NCI-H1436 (cell line): ENCODE results near the gene TLE1.
"Not testable (repeated sequence)": the region's sequence is repeated elsewhere in the genome, so short reads cannot be mapped to it uniquely, and the experiment has no call there.

Source experiments
- DNase-seq: peaks from one replicate; lab custom pipeline; 2025; lab: John Stamatoyannopoulos, UW

Gene TLE1

DNA sequence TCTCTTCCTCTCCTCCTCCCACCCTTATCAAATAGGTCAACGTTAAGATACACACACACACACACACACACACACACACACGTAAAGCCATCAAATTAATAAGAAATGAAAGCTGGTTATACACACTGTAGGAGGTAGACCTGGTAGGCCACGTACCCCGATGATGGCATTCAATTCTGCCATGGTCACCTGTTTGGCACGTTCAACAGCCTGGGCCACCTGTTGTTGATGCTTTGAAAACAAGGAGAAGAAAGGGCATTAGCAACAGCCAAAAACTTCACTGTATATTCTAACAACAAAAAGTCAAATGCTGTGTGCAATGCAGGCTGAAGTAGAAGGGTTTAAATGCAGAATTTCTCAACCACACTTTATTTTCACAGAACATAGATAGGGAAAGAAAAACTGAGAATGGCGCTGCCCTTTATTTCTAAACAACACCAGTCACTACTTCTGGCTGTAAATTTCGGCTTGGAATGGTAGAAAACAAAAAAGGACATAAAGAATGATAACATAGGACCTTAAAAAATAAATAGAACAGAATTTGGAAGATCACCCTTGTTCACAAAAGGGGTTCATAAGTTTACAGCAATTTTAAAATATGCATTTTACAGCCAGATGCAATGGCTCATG is 37.2 kb downstream of the TLE1 start:
- DNase-seq = no peak

DNA sequence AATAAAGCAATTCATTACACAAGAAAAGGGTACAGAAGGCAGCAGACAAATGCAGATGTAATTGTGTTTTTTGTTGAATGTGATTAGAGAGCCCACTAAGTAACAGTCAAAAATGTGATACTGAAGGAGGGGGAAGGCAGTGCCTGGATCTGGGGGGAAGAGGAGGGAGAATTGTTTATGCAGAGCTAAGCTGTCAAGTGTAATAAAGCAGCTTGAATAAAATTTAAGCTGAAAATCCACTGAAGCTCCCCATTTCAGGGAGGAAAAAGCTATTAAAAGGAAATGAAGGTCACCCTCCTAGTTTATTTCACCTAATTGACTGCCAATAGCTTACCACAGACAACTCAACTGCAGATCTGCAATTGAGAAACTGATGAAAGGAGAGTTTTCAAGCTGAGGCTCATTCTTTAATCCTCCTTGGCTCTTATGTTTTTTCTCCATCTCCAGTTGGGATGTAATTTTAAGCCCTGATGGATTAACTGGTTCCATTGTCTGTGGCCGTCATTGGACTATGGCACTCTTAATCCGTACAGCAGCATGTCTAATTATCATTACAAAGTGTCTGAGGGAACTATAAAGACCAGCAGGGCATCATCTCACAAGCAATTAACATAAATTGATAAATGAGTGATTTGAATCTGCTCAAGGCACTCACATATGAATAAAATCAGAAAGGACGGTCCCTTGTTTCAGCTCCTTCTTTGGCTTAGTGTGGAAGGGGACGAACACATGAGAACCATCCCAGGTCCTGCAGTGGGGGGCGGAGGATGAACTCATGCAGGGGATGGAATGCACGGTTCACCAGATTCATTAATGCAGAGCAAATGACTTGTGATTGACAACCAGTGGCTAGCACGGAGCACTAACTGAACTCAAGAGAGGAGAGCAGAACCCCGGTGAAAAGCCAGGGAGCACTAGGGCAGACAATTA is 38.5 kb downstream of the TLE1 start:
- no peak for DNase-seq

DNA sequence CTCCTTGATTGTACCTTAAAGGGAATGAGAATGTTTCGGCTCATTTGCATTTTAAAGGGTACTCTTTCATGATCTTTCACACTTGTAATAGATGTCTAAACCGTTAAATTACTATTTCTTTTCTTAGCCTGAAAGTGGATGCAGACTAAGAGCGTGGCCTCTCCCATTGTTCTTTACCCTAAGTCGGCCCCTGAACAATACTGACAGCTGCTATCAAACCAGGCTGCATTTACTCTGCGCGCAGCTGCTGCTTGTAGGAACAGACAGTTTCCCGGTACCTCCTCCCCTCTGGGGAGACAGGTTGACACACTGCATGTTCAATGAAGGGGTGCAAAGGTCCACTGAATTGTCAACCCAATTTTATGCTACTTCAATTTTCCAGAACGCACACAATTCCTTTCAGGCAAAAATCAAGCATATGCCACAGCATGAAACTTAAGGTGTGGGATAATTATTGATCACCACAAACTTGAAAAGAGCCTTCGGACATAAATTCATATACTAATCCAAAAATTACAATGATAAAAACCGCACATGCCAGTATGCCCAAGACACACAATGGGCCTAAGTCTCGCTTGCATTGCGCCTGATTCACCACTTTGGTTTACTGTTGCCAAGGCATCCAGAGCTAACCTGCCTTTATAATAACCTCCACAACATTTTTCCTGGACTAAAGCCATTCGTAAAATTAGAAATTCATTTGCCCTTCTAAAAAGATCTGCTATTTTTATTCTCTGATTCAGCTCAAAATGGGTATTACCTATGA is 39.7 kb downstream of the TLE1 start:
- peak; percentile 52 for DNase-seq

DNA sequence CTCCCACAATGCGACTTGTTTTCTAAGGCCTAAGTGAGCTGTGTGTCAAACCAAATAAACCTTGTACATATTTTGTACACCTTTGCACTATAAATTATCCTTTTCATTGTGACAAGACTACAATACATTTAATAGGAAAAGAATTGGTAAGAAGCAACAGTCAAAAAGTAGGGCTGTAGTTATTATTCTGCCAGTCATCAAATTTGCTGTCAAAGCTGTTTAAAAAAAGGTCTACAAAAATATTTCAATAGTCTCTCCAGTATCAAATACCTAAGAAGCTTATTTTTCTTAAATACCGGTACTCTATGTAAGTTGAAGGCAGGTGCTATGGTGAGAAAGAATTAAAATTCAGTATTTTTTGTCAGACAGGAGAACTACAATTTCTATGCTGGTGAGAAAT is 40.5 kb downstream of the TLE1 start:
- DNase-seq = no peak

DNA sequence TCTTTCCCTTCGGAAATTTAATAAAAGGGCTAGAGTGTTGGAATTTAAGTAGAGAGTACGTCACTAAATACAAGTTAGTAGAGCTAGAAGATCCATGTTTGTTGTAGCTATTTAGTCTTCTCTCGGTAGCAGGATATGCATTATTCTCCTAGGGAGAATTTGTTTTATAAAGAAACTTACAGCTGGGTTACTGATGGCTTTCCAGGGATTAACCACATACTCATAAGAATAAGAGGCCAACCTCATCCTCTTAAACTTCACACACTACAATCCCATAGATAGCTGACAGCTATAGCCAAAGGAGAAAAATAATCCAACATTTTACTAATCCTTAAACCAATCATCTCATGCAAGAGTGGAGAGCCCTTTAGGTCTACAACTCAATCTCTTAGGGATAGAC is 43.0 kb downstream of the TLE1 start:
- DNase-seq = no peak

DNA sequence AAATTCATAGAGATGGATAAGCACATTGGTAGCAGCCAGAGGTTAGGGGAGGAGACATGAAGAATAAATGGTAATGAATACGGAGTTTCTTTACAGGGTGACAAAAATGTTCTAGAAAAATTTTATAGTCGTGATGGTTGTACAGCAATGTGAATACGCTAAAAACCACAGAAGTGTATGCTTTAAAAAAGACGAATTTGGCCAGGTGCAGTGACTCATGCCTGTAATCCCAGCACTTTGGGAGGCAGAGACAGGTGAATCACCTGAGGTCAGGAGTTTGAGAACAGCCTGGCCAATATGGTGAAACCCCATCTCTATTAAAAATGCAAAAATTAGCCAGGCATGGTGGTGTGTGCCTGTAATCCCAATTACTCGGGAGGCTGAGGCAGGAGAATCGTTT is 44.8 kb downstream of the TLE1 start:
- DNase-seq = not testable (repeated sequence)

DNA sequence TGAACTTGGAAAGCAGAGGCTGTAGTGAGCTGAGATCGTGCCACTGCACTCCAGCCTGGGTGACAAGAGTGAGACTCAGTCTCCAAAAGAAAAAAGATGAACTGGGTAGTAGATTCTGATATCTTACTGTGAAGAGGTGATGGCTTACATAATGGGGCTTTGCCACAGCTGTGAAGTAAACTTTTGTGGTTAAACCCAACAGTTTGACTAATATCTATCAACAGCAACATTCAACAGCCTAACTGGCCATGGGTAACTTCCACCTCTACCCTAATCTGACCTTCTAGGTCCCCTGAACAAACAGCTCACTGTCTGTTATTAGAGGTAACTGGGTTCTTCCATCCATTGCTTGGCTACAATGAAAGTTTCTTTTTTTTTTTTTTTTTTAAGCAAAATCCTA is 52.1 kb downstream of the TLE1 start:
- no peak for DNase-seq

DNA sequence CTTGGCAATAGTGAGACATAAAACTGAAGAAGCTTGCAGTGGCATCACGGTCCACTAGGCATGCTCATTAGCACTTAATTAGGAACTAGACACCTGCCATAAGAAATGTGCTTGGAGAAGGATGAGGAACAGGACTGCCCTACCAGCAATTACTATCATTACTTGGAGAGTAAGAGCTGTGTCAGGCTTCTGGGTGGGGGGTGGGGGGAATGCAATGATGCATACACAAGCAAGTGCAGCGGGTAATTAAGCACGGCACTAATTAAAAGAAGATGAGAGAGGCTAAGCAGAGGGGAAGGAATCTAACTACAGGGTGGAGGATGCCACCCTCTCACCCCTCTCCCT is 53.1 kb downstream of the TLE1 start:
- DNase-seq = no peak

DNA sequence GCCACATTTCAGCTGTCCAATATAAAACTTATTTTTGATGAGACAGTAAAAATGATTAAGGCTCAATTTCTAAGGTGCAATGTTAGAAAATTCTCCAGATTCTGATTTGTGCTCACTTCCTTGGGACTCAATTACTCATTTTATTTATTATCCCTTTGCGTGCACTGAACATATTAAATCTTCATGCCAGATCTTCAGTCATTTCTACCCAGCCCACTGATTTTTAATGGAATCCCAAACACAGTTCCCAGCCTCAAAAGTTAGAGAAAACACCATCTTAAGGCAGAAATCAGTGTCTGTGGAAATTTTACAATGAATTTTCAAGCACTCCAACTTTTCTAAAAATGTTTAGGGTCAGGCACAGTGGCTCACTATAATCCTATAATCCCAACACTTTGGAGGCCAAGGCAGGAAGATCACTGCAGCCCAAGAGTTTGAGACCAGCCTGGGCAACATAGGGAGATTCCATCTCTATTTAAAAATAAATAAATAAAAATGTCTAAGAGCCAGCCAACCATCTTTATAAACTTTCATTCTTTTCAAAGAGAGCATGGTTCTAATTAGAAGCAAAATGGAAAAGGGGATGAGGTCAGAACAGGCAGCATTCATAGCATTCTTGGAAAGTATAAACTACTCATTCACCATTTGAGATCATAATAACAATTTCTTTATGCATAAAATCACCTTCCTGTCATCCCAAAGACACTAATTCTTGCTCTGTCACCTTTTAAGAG is 53.7 kb downstream of the TLE1 start:
- no peak for DNase-seq

DNA sequence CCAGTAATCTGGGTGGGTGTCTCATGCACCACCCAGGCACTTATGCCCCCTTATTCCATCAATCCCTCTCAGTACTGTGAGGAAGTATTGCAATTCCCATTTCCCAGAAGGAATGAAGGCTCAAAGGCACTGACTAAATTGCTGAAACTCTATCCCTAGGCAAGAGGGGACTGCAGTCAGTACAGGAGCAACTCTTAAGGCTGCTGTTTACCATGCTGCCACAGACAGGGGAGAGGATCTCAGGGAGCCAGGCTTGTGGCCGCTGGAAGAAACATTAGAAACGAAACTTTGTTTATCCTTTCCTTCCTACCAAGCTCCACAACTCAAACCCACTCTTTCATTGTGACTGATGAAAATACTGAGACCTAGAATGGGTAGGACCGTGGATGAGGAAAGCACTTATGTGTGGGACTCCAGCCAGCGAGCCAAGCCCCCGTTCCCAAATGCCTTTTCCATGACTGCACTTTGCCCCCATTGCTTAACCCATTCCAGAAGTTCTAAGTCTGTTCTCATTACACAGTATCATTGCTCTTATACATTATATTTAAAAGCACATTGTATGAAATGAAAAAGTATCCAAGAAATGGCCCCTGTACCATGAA is 54.3 kb downstream of the TLE1 start:
- no peak for DNase-seq

DNA sequence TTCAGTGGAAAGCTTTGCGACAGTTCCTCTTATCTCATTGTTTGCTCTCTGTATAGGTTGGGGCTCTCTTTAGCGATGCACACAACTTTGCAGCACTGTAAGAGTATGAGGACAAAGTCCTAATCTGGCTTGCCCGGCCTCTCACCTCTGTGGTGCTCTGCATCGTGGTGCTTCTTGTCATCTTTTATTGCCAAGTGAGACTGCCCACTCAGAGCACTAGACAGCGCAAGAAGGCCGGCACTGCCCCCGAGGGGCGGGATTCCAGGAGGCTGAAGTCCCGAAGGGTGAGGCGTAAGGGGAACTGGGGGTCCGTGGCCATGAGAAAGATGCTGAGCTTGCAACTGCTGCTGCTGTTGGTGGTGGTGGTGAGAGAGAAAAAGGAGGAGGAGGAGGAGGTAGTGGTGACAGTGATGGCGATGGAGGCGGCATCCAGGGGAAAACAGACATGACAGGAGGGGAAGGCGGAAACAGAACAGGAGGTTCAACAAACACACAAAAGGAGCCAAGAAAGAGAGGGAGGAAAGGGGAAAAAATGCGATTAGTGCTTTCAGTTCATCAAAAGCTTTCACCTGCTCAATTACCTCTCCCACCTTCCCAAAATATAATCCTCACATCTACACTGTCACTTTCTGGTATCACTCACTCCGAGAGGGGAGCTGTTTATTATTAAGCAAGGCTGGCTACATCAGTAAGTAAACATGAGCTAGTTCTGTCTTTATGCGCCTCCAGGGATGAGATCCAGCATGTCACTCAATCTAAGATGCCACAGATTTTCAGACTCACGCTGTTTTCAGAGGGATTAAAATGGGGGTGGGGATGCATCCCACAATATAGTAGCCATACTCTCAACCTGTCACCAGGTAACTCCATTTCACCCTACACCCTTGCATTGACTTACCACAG is 55.1 kb downstream of the TLE1 start:
- DNase-seq = no peak

DNA sequence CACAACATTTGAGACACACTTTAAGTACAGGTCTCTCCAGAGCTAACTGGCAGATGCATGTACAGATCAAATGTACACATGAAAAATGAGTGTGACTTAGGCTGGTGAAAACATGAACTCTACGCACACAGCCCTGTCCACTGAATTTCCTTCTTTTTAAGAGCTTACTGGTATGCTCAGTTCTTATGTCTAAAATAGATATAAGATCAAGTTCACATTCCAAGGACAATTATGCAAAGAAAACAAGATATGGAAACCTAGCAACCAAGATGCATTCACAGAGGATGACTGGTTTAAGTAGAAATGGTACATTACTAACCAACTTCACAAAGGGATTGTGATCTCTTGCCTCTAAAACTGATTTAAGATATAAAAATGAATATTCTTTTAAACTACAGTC is 56.7 kb downstream of the TLE1 start:
- no peak for DNase-seq

DNA sequence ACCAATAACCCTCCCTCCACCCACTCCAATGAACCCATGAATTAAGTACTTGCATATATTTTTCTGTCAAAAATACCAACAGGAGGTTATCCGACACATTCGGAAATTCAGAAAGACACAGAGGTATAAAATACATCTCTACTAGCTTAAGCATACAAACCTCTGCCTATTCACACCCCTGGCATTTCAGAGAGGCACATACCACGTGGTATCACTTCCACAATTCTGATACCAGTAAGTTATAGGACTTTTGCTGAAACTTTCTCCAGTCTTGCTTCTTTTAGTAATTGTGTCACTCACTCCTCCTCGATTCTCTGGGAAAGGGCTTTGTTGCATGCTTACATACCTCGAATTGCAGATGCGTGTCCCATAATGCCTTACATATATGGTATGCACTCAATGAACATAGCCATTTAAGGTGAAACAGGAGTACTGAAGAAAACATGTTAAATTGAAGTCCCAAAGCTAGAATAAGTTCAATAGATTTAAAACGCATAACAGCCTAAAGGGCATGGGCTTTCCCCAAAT is 58.1 kb downstream of the TLE1 start:
- no peak for DNase-seq

DNA sequence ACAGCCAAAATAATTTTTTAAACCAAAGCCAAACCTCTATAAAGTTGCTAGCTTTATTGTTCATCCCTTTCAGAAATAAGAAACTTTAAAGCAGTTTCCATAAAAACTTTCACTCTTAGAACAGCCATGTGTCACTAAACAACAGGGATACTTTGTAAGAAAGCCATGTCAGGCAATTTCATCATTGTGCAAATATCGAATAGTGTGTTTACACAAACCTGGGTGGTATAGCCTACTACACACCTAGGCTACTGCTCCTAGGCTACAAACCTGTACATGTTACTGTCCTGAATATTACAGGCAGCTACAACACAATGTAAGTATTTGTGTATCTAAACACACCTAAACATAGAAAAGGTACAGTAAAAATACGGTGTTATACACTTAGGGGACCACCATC is 59.9 kb downstream of the TLE1 start:
- DNase-seq = no peak

DNA sequence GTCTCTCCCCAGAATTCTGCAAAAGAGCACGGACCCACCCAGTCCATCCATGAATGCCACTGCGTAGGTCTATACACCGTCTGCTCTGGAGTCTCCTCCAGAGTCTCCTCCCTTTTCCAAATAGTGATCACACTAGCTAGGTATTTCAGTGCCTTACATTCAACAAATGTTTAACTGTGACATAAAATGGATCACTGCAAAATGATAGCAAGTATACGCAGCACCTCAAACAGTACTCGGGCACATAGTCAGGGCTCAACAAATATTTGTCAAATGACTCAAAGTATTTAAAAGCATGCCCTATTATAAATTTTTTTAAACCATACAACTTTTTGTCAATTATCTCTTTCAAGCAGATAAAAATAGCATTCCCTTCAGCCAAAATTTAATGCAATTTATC is 60.5 kb downstream of the TLE1 start:
- DNase-seq = no peak

DNA sequence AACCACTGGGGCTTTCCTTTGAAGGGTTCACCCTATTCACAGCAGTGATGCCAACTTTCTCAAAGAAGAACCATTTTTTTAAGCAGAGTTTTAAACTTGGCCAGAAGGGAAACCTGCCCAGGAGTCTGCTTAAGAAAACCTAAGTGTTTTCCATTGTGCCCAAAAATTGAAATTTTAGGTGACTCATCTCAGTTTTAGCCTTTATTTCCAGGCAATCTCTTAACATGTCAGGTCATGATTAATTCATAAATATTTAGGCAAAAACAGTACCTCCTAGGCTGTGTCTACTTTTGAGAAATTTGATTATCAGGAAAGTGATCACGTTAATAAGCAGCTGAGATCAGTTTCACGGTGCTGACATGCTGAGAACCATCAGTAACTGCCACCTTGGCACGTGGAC is 61.9 kb downstream of the TLE1 start:
- no peak for DNase-seq

DNA sequence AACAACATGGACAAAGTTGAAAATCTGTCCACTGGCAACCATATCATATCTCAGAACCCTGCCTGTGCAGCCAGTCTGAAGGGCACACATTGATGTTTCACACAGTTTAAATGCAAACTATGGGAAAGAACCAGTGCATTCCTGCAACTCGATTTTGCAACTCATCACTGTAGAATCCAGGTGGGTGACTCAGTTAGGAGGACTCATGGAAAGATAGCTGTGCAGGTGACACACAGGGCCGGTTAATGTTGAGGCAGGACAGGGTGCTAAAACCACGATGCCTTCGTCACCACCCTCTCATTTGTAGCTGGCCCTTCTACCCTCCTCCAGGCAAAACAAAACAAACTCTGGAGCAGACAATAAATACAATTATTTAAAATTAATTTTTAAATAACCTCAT is 62.8 kb downstream of the TLE1 start:
- DNase-seq = no peak

DNA sequence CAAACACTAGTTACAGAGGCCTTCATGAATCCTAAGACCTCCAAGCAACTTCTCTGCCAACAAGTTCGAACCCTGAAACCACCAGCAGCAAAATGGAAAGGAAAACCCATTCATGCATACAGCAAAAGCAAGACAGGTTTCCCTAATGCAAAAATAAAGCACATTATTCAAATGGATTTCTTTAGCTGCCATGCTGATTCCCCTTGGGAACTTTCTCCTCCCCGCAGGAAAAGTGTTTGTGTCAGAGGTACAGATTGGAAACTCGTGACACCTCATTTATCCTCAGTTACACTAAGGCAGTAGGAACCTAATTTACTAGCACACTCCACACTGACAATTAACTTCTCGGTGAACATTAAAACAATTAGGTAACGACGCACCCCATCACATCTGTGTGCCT is 63.4 kb downstream of the TLE1 start:
- DNase-seq = peak; percentile 46

DNA sequence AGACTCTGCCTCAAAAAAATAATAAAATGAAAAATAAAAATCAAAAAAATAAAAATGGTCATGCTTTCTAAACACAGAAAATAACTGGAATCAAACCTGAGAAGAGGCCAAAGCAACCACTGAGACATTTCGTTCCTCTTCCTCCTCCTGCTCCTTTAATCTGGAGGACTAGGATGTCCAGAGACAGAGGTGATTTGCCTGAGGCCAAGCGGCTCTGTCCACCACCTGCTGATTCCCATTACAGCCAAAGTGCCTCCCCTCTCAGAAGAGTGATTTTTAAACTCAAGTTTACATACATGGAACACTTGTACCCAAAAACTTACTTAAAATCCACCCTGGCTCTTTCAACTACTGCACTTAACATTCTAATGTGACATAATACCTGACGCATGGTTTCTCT is 65.6 kb downstream of the TLE1 start:
- DNase-seq = no peak

DNA sequence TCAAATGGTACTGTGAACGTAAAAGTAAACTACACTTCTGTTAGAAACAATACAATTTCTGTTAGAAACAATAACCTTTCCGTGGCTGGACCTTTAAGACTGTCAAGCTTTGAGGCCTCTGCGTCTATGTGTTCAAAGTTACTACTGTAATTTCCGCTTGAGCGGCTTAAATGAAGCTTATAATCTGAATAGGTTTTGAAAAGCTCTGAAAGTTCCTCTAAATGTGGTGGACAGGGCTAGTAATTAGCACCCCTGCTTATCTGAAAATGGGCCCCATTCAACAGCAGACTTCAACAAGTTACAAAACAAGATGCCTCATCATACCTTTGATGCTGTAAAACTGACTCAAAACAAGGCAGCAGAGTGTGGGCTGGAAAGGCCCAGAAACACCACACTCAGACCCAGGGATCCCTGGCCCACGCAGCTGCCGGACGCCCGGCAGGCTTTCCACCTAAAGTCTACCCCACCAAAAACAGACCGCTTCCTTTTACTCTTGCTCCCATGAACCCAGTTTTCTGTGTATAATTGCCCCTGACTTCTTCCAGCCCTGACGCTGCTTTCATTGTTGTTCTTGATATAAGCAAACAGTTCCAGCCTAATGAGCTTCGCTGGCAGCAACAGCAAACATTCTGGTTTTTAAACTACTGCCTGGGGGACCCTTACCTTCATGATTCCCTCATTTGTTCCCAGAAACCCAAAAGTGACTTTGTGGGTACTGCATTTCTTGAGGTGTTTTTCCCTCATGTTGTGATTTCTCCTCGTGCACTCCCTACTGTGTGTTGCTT is 66.7 kb downstream of the TLE1 start:
- peak; percentile 14 for DNase-seq
